Breast epithelium (tissue), 4 donors: ENCODE data around the gene HRAS. TPM values are rescaled to one million over a fixed set of nuclear protein-coding genes. Genes with fewer than 3 reads are reported as not detected.
"Not testable (repeated sequence)": the region's sequence is repeated elsewhere in the genome, so short reads cannot be mapped to it uniquely, and the experiment has no call there.

Experiments used
- DNase-seq, 2 donors: peaks; one replicate each; pipeline ENCODE4 v3.0.0-alpha.2; 2019; ENCODE audit warnings: low spot score in 2 of 2
- H3K27ac ChIP-seq, 2 donors: fragments of 200-600 bp; sonication (generic) in 1 of 2; one replicate each; pipeline ENCODE4 v1.5.1; 2016 to 2019; ENCODE audit warnings: mild to moderate bottlenecking in 1 of 2
- H3K27me3 ChIP-seq, 2 donors: fragments of 200-600 bp; sonication (generic) in 1 of 2; one replicate each; pipeline versions ENCODE4 v1.5.1 to v1.6.0; 2017 to 2019; ENCODE audit warnings: control low read depth in 1 of 2, mild to moderate bottlenecking in 1 of 2
- H3K36me3 ChIP-seq: fragments of 200-600 bp; one replicate; pipeline ENCODE4 v1.5.1; 2019
- H3K4me1 ChIP-seq, 2 donors: fragments of 200-600 bp; sonication (generic); one replicate each; pipeline ENCODE4 v1.5.1; 2016 to 2019; ENCODE audit warnings: control low read depth in 1 of 2
- H3K4me3 ChIP-seq, 3 donors: fragments of 200-600 bp; sonication (generic); 1 replicate in 2 of 3; 2 replicates in 1 of 3; pipeline ENCODE4 v1.5.1; 2016 to 2019; ENCODE audit warnings: mild to moderate bottlenecking in 3 of 3, moderate library complexity in 2 of 3
- H3K9me3 ChIP-seq, 2 donors: fragments of 200-600 bp; sonication (generic) in 1 of 2; one replicate each; pipeline ENCODE4 v1.5.1; 2016 to 2019; ENCODE audit warnings: control low read depth in 1 of 2
- POLR2A ChIP-seq: fragments of 450-650 bp; IDR thresholded peaks from one replicate; pipeline ENCODE4 v1.6.1; 2016; ENCODE audit warnings: antibody characterized with exemption, mild to moderate bottlenecking, moderate library complexity
- POLR2AphosphoS5 ChIP-seq, 3 donors: sonication (generic); formaldehyde crosslinking; IDR thresholded peaks; one replicate each; pipeline ENCODE4 v1.6.1; 2017; ENCODE audit warnings: antibody characterized with exemption in 3 of 3
- intact Hi-C: fragments of 100-400 bp; cut with DNase I; formaldehyde crosslinking; loops from one replicate; pipeline ENCODE4 v1.15.1; 2023; ENCODE audit warnings: low total_unique reads
- total RNA-seq, 3 donors: library from RNA; depleted of rRNA; stranded (reverse); fragments of >200 nt; gene quantifications; one replicate each; pipeline ENCODE4 v1.1.0, GENCODE V29; 2016
- TF ChIP-seq, protein P1 (sequence below), 3 donors: fragments of 450-650 bp; IDR thresholded peaks; one replicate each; pipeline ENCODE4 v1.5.1; 2016 to 2017; ENCODE audit warnings: antibody characterized with exemption in 3 of 3, mild to moderate bottlenecking in 3 of 3, moderate library complexity in 3 of 3

HRAS gene
- total RNA-seq, 3 donors from 2014 or later, result 33.2 to 50.1 (median 33.4) TPM

DNA sequence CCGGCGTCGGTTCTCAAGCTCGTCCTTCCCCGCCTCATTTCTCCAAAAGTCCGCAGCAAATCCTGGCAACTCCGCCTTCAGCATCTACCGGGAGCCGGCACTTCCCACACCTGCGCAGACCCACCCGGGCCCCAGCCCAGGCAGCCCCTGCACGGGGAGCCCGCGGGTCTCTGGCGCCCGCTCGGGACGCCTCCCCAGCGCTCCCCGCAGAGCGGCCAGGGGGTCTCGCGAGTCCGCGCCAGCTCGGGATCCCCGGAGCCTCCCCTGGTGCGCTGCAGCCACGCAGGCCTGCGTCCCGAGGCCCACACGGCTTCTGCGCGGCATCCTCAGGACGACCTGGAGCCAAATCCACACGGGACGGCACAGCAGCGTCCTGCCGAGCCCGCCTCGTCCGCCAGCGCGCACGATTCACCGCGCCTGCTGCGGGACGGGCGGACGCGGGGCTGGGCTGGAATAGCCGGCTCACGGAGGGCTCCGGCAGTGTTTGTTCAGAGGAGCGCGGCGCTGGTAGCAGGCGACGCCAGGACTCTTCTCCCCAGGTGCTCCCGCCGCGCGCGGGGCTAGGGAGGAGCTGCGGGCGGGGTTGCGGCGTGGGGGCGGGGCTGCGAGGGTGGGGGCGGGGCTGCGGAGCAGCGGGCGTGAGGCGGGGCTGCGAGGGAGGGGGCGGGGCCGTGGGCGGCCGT, 40.1 kb upstream of the HRAS start:
- Histone ChIP-seq H3K4me1 (peaks cover 11 to 38% of the 10 kb centered on the region in 2 donors), H3K4me3 (peak overlapping the region; percentile 49 to 96 (median 86)), H3K27me3 (no peaks in the 10 kb centered on the region), H3K9me3 (no peaks in the 10 kb centered on the region), H3K36me3 (no peaks in the 10 kb centered on the region), H3K27ac (peak overlapping the region; percentile 7 to 48)
- DNase-seq, result no peak
- intact Hi-C loops, result no loop called here
- TF ChIP-seq POLR2A (no peak), POLR2AphosphoS5 (IDR thresholded peaks at IDR 0.05) (peak in 2 of 3 donors; percentile 27 to 40)
- TF ChIP-seq, protein P1, sequence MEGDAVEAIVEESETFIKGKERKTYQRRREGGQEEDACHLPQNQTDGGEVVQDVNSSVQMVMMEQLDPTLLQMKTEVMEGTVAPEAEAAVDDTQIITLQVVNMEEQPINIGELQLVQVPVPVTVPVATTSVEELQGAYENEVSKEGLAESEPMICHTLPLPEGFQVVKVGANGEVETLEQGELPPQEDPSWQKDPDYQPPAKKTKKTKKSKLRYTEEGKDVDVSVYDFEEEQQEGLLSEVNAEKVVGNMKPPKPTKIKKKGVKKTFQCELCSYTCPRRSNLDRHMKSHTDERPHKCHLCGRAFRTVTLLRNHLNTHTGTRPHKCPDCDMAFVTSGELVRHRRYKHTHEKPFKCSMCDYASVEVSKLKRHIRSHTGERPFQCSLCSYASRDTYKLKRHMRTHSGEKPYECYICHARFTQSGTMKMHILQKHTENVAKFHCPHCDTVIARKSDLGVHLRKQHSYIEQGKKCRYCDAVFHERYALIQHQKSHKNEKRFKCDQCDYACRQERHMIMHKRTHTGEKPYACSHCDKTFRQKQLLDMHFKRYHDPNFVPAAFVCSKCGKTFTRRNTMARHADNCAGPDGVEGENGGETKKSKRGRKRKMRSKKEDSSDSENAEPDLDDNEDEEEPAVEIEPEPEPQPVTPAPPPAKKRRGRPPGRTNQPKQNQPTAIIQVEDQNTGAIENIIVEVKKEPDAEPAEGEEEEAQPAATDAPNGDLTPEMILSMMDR (IDR thresholded peaks at IDR 0.05), result no peak

DNA sequence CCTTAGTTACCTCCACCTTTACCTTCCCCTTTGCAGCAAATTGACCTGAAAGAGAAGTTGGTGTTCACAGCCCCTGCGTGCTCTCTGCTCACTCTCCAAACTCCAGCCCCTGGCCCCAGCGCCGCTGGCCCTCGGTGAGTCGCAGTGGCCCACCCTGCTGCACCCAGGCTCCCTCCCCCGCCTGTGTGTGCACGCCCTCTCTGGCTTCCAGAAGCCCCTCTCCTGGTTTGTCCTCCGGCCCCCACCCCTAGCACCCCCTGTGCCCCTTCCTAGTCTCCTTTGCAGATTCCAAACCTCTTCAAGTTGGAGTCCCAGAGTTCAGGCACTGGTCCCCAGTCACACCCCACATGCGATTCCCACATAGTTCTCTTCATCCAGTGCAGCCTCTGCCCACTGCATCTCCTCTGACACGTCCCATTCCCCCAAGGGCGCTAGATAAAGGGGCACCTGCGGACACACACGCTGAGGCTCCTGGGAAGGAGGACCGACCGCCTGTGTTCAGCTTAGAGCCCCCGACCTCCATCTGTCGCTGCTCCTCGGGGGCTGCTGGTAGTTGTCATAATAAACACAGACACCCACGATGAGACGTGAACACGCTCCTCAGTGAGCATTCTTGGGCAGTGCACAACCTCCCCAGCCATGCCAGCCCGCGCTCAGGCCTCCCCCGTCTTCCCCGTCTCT, 39.4 kb upstream of the HRAS start:
- Histone ChIP-seq H3K27ac (peak overlapping the region in 1 of 2 donors; percentile 48), H3K9me3 (no peaks in the 10 kb centered on the region), H3K4me3 (peak overlapping the region; percentile 49 to 96 (median 86)), H3K4me1 (peaks cover 11 to 38% of the 10 kb centered on the region in 2 donors), H3K27me3 (no peaks in the 10 kb centered on the region), H3K36me3 (no peaks in the 10 kb centered on the region)
- intact Hi-C loops, result no loop called here
- no peak for DNase-seq
- TF ChIP-seq, protein P1 (IDR thresholded peaks at IDR 0.05), result no peak
- no peak for TF ChIP-seq POLR2A
- no peak for TF ChIP-seq POLR2AphosphoS5 (IDR thresholded peaks at IDR 0.05)

DNA sequence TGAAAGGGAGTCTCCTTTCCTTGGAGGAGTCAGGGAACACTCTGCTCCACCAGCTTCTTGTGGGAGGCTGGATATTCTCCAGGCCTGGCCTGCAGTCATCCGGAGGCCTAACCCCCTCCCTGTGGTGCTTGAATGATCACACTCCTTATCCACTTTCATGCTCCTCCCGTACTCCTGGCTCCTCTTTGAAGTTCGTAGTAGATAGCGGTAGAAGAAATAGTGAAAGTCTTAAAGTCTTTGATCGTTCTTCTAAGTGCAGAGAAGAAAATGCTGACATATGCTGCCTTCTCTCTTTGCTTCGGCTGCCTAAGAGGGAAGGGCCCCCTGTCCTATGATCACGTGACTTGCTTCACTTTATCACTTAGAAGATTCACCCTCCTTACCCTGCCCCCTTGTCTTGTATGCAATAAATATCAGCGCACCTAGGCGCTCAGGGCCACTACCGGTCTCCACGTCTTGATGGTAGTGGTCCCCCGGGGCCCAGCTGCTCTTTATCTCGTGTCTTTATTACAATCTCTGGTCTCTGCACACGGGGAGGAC, 38.7 kb upstream of the HRAS start:
- not testable (repeated sequence) for DNase-seq, H3K27ac ChIP-seq

DNA sequence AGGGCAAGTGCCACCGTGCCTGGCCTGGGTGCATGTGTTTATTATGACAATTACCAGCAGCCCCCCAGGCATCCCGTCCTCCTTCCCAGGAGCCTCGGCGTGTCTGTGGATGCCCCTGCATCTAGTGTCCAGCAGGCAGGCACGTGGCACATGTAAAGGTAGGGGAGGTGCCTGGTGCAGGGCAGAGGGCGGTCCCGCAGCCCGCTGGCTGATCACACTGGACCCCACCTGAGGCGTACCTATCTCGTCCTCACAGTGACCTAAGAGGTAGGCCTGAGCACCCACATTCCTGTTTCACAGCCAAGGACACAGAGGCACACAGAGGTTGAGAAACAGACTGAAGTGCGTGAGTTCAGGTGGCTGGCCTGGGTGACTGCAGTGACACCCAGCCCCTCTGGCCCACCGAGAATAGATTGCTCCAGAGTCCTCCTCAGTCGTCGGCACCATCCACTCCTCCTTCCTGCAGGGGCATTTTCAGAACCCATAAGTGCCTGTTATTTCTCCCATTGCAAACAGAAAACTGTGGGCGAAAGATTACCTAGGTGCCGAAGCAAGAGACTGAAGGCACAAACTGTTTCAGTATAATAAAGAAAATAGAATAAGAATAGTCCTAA, 37.9 kb upstream of the HRAS start:
- TF ChIP-seq POLR2A (no peak), POLR2AphosphoS5 (IDR thresholded peaks at IDR 0.05) (no peak)
- TF ChIP-seq, protein P1 (IDR thresholded peaks at IDR 0.05), result no peak
- H3K27ac ChIP-seq, result no peak overlapping the region
- H3K36me3 ChIP-seq, result no peaks in the 10 kb centered on the region
- no peaks in the 10 kb centered on the region for H3K9me3 ChIP-seq
- no peak overlapping the region for H3K4me3 ChIP-seq
- DNase-seq, result no peak
- intact Hi-C loops, result no loop called here
- peaks cover 10 to 26% of the 10 kb centered on the region in 2 donors for H3K4me1 ChIP-seq
- no peaks in the 10 kb centered on the region for H3K27me3 ChIP-seq

More for the DNA sequence above, 38.7 kb upstream of the HRAS start:
- H3K4me1 ChIP-seq, result peaks cover 11 to 34% of the 10 kb centered on the region in 2 donors
- peak overlapping the region in 2 of 3 donors; percentile 11 to 86 for H3K4me3 ChIP-seq
- intact Hi-C loops, H3K9me3 ChIP-seq, H3K36me3 ChIP-seq, H3K27me3 ChIP-seq: not testable (repeated sequence)

DNA sequence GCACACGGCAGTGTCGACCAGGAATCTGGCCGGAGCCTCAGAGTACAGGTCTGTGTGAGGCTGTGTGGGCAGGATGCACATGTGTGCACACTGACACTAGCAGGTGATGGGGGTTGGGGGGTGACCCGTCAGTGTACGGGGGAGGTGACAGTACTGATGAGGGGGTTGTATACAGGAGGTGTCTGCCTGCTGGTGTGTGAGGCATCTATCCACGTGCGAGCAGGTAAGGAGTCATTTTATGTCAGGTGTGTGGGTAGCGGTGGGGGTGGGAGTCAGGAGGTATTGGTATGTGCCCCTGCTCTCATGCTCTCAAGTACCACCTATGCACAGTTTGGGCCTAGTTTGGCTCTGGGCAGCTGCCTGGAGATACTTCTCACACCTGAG, 36.4 kb upstream of the HRAS start:
- Histone ChIP-seq H3K27me3 (no peaks in the 10 kb centered on the region), H3K9me3 (no peaks in the 10 kb centered on the region), H3K27ac (no peak overlapping the region), H3K4me3 (no peak overlapping the region), H3K36me3 (no peaks in the 10 kb centered on the region), H3K4me1 (peaks cover 0 to 16% of the 10 kb centered on the region in 2 donors)
- TF ChIP-seq POLR2AphosphoS5 (IDR thresholded peaks at IDR 0.05) (no peak), POLR2A (no peak)
- TF ChIP-seq, protein P1 (IDR thresholded peaks at IDR 0.05), result no peak
- intact Hi-C loops, result no loop called here
- DNase-seq, result no peak
